Measurements from ENCODE around the gene PDCD1LG2.

The PDCD1LG2 gene

GRCh38 chr9:5531101-5531882 lies 21.0 kb downstream of the PDCD1LG2 start:
- no peak for DNase-seq (ENCODE audit: low read depth)

- no peak for DNase-seq (ENCODE audit: low read depth)
Measured at GRCh38 chr9:5532306-5532705, 22.0 kb downstream of the PDCD1LG2 start.

- DNase-seq (ENCODE audit: low read depth) = no peak
Measured at GRCh38 chr9:5532790-5533189, 22.5 kb downstream of the PDCD1LG2 start.

GRCh38 chr9:5536684-5537083 lies 26.4 kb downstream of the PDCD1LG2 start:
- DNase-seq (ENCODE audit: low read depth) = no peak

GRCh38 chr9:5543875-5544702 lies 33.8 kb downstream of the PDCD1LG2 start:
- DNase-seq (ENCODE audit: low read depth) = no peak

- peak; percentile 71 for DNase-seq (ENCODE audit: low read depth)
Measured at GRCh38 chr9:5549658-5550650, 39.6 kb downstream of the PDCD1LG2 start.

- DNase-seq (ENCODE audit: low read depth) = peak; percentile 51
Measured at GRCh38 chr9:5551368-5552150, 41.2 kb downstream of the PDCD1LG2 start.

- DNase-seq (ENCODE audit: low read depth) = peak; percentile 64
Measured at GRCh38 chr9:5552301-5552700, 42.0 kb downstream of the PDCD1LG2 start.

GRCh38 chr9:5553211-5553610 lies 42.9 kb downstream of the PDCD1LG2 start:
- DNase-seq (ENCODE audit: low read depth) = peak; percentile 93

- peak; percentile 41 for DNase-seq (ENCODE audit: low read depth)
Measured at GRCh38 chr9:5554254-5554653, 43.9 kb downstream of the PDCD1LG2 start.

GRCh38 chr9:5556101-5556705 lies 45.9 kb downstream of the PDCD1LG2 start:
- no peak for DNase-seq (ENCODE audit: low read depth)

- DNase-seq (ENCODE audit: low read depth) = no peak
Measured at GRCh38 chr9:5557606-5558587, 47.6 kb downstream of the PDCD1LG2 start.

GRCh38 chr9:5559659-5560058 lies 49.3 kb downstream of the PDCD1LG2 start:
- no peak for DNase-seq (ENCODE audit: low read depth)

- DNase-seq (ENCODE audit: low read depth) = no peak
Measured at GRCh38 chr9:5560443-5561100, 50.2 kb downstream of the PDCD1LG2 start.

- DNase-seq (ENCODE audit: low read depth) = no peak
Measured at GRCh38 chr9:5561828-5562488, 51.6 kb downstream of the PDCD1LG2 start.

GRCh38 chr9:5562806-5563416 lies 52.6 kb downstream of the PDCD1LG2 start:
- DNase-seq (ENCODE audit: low read depth) = no peak

- no peak for DNase-seq (ENCODE audit: low read depth)
Measured at GRCh38 chr9:5563417-5563815, 53.1 kb downstream of the PDCD1LG2 start.

GRCh38 chr9:5563886-5564285 lies 53.6 kb downstream of the PDCD1LG2 start:
- peak; percentile 63 for DNase-seq (ENCODE audit: low read depth)
